ENCODE data around the gene CD38.
"Not testable (repeated sequence)": the region's sequence is repeated elsewhere in the genome, so short reads cannot be mapped to it uniquely, and the experiment has no call there.

The CD38 gene

GRCh38 chr4:15778289-15779241, at the start of gene CD38:
CD38 (plus strand) TSS chr4:15778328; CDS start chr4:15778415, 87 bp downstream.
- FAIRE-seq (peak; percentile 100), DNase-seq (ENCODE audit: insufficient read length, low spot score) (no peak)

- DNase-seq (ENCODE audit: insufficient read length, low spot score) = peak; percentile 48
- FAIRE-seq = peak; percentile 96
Measured at GRCh38 chr4:15729910-15730533, 48.1 kb upstream of the CD38 start.

GRCh38 chr4:15733061-15733460, 45.1 kb upstream of the CD38 start:
- DNase-seq (ENCODE audit: insufficient read length, low spot score); FAIRE-seq: not testable (repeated sequence)

GRCh38 chr4:15735536-15735935, 42.6 kb upstream of the CD38 start:
- FAIRE-seq (no peak), DNase-seq (ENCODE audit: insufficient read length, low spot score) (no peak)

GRCh38 chr4:15736514-15737050, 41.5 kb upstream of the CD38 start:
- DNase-seq (ENCODE audit: insufficient read length, low spot score) = no peak
- FAIRE-seq = peak; percentile 31

- no peak for DNase-seq (ENCODE audit: insufficient read length, low spot score)
- FAIRE-seq = no peak
Measured at GRCh38 chr4:15737255-15737654, 40.9 kb upstream of the CD38 start.

GRCh38 chr4:15738877-15739276, 39.3 kb upstream of the CD38 start:
- DNase-seq (ENCODE audit: insufficient read length, low spot score) (no peak), FAIRE-seq (no peak)

GRCh38 chr4:15740764-15741404, 37.2 kb upstream of the CD38 start:
- DNase-seq (ENCODE audit: insufficient read length, low spot score) (no peak), FAIRE-seq (no peak)

- DNase-seq (ENCODE audit: insufficient read length, low spot score) = no peak
- no peak for FAIRE-seq
Measured at GRCh38 chr4:15742083-15742582, 36.0 kb upstream of the CD38 start.

GRCh38 chr4:15742637-15743036, 35.5 kb upstream of the CD38 start:
- DNase-seq (ENCODE audit: insufficient read length, low spot score) = no peak
- FAIRE-seq = no peak

- FAIRE-seq (no peak), DNase-seq (ENCODE audit: insufficient read length, low spot score) (no peak)
Measured at GRCh38 chr4:15744016-15744545, 34.0 kb upstream of the CD38 start.

- no peak for FAIRE-seq
- DNase-seq (ENCODE audit: insufficient read length, low spot score) = no peak
Measured at GRCh38 chr4:15746110-15746509, 32.0 kb upstream of the CD38 start.

GRCh38 chr4:15749001-15749400, 29.1 kb upstream of the CD38 start:
- DNase-seq (ENCODE audit: insufficient read length, low spot score) = no peak
- FAIRE-seq = no peak

- DNase-seq (ENCODE audit: insufficient read length, low spot score) (no peak), FAIRE-seq (no peak)
Measured at GRCh38 chr4:15751153-15751552, 27.0 kb upstream of the CD38 start.

- FAIRE-seq = no peak
- DNase-seq (ENCODE audit: insufficient read length, low spot score) = no peak
Measured at GRCh38 chr4:15753081-15753480, 25.0 kb upstream of the CD38 start.

GRCh38 chr4:15753786-15754185, 24.3 kb upstream of the CD38 start:
- DNase-seq (ENCODE audit: insufficient read length, low spot score) (no peak), FAIRE-seq (no peak)

GRCh38 chr4:15754323-15754722, 23.8 kb upstream of the CD38 start:
- peak; percentile 40 for FAIRE-seq

GRCh38 chr4:15755321-15756155, 22.6 kb upstream of the CD38 start:
- DNase-seq (ENCODE audit: insufficient read length, low spot score) (no peak), FAIRE-seq (no peak)

More at GRCh38 chr4:15754323-15754722, 23.8 kb upstream of the CD38 start:
- no peak for DNase-seq (ENCODE audit: insufficient read length, low spot score)

GRCh38 chr4:15756361-15756861, 21.7 kb upstream of the CD38 start:
- FAIRE-seq = peak; percentile 96

GRCh38 chr4:15757054-15757453, 21.1 kb upstream of the CD38 start:
- FAIRE-seq (no peak), DNase-seq (ENCODE audit: insufficient read length, low spot score) (no peak)

More at GRCh38 chr4:15756361-15756861, 21.7 kb upstream of the CD38 start:
- DNase-seq (ENCODE audit: insufficient read length, low spot score) = no peak

Measured in GM19239 (cell line).